K562 (cell line): ENCODE results near the gene SRP54. TPM values are rescaled to one million over a fixed set of nuclear protein-coding genes. Genes with fewer than 3 reads are reported as not detected.

Experiments used
- EHMT2 ChIP-seq: fragments of 450-650 bp; IDR thresholded peaks from 2 replicates; pipeline ENCODE4 v1.6.1; 2018; ENCODE audit warnings: antibody characterized with exemption
- ELF2 ChIP-seq: fragments of 250-450 bp; sonication (Bioruptor Pico); IDR thresholded peaks from 2 replicates; pipeline ENCODE4 v1.5.0; 2021; ENCODE audit warnings: mild to moderate bottlenecking
- PYGO2 ChIP-seq: fragments of 450-650 bp; IDR thresholded peaks from 2 replicates; pipeline ENCODE4 v1.6.1; 2016; ENCODE audit warnings: mild to moderate bottlenecking, missing genetic modification characterization, moderate library complexity, missing compliant biosample characterization
- STAT5A ChIP-seq: IDR thresholded peaks from 2 replicates; pipeline ENCODE4 v1.6.1; 2012; ENCODE audit warnings: low read length, inconsistent platforms, borderline replicate concordance
- TSC22D4 ChIP-seq: fragments of 450-650 bp; IDR thresholded peaks from 2 replicates; pipeline ENCODE4 v1.6.1; 2016; ENCODE audit warnings: missing genetic modification characterization, missing biosample characterization, control low read depth
- polyA plus RNA-seq, 8 experiments: library from polyadenylated mRNA; depleted of rRNA in 4 of 8; stranded (reverse) in 5 of 8; unstranded in 3 of 8; fragments of >200 nt; fragmentation: Nextera tagmentation in 2 of 8; fragmentation: Illumina TruSeq in 1 of 8; extraction: Ambion mirVana in 2 of 8; extraction: Trizol in 1 of 8; gene quantifications; 2 replicates each; pipeline versions ENCODE4 v1.2.1 to v1.2.3, GENCODE V29; 2011 to 2014; ENCODE audit warnings: inconsistent platforms in 1 of 8, missing spikeins in 1 of 8
- total RNA-seq, 7 experiments: library from RNA; depleted of rRNA in 6 of 7; stranded (reverse); fragments of >200 nt in 6 of 7; fragmentation: Illumina TruSeq in 2 of 7; extraction: Trizol in 2 of 7; gene quantifications; 2 replicates each; pipeline versions ENCODE4 v1.2.1 to v1.2.3, GENCODE V29; 2011 to 2021; ENCODE audit warnings: low replicate concordance in 1 of 7
- TF ChIP-seq, protein P1 (sequence below): sonication (generic); IDR thresholded peaks from 2 replicates; pipeline ENCODE4 v1.6.1; 2016
- TF ChIP-seq, protein P2 (sequence below): sonication (generic); formaldehyde crosslinking; IDR thresholded peaks from 2 replicates; pipeline ENCODE4 v1.8.1; 2023; ENCODE audit warnings: mild to moderate bottlenecking, missing genetic modification reagents
- TF ChIP-seq, protein P3 (sequence below): fragments of 450-650 bp; IDR thresholded peaks from 2 replicates; pipeline ENCODE4 v1.6.1; 2018; ENCODE audit warnings: mild to moderate bottlenecking, low read depth; ENCODE audit not compliant: partially characterized antibody
- TF ChIP-seq, protein P4 (sequence below), 2 experiments: fragments of 450-650 bp in 1 of 2; sonication (generic) in 1 of 2; formaldehyde crosslinking in 1 of 2; IDR thresholded peaks; 2 replicates each; pipeline versions ENCODE4 v1.7.1 to v1.9.0; 2016 to 2022; ENCODE audit warnings: inconsistent platforms in 1 of 2, mild to moderate bottlenecking in 1 of 2, missing genetic modification reagents in 1 of 2

SRP54 gene
- total and polyA plus RNA-seq, 9 of the 15 experiments (the other 6 are each of a cell fraction or from before 2014, with no cell fraction given), result 28.6 to 69.8 (median 51.7) TPM

DNA sequence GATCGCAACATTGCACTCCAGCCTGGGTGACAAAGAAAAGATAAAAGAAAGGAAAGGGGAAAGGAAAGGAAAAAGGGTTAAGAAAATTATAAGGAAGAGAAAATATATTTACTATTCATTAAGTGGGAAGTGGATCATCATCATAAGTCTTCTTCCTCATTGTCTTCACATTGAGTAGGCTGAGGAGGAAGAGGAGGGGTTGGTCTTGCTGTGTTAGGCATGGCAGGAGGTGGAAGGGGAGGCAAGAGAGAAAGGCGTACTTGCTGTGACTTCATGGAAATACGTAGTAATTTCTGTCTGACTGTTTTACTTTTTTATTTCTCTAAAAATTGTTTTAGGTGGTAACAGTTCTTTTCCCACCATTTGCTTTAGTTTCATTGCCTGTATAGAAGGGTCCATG, 89.4 kb downstream of the SRP54 start (continued):
- no peak for TF ChIP-seq EHMT2
- TF ChIP-seq, protein P1, sequence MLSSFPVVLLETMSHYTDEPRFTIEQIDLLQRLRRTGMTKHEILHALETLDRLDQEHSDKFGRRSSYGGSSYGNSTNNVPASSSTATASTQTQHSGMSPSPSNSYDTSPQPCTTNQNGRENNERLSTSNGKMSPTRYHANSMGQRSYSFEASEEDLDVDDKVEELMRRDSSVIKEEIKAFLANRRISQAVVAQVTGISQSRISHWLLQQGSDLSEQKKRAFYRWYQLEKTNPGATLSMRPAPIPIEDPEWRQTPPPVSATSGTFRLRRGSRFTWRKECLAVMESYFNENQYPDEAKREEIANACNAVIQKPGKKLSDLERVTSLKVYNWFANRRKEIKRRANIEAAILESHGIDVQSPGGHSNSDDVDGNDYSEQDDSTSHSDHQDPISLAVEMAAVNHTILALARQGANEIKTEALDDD, result no peak
- no peak for TF ChIP-seq TSC22D4 (tag)
- TF ChIP-seq, protein P2, sequence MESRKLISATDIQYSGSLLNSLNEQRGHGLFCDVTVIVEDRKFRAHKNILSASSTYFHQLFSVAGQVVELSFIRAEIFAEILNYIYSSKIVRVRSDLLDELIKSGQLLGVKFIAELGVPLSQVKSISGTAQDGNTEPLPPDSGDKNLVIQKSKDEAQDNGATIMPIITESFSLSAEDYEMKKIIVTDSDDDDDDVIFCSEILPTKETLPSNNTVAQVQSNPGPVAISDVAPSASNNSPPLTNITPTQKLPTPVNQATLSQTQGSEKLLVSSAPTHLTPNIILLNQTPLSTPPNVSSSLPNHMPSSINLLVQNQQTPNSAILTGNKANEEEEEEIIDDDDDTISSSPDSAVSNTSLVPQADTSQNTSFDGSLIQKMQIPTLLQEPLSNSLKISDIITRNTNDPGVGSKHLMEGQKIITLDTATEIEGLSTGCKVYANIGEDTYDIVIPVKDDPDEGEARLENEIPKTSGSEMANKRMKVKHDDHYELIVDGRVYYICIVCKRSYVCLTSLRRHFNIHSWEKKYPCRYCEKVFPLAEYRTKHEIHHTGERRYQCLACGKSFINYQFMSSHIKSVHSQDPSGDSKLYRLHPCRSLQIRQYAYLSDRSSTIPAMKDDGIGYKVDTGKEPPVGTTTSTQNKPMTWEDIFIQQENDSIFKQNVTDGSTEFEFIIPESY (CRISPR knock-in tag), result no peak
- no peak for TF ChIP-seq ELF2 (CRISPR knock-in tag)
- TF ChIP-seq, protein P3, sequence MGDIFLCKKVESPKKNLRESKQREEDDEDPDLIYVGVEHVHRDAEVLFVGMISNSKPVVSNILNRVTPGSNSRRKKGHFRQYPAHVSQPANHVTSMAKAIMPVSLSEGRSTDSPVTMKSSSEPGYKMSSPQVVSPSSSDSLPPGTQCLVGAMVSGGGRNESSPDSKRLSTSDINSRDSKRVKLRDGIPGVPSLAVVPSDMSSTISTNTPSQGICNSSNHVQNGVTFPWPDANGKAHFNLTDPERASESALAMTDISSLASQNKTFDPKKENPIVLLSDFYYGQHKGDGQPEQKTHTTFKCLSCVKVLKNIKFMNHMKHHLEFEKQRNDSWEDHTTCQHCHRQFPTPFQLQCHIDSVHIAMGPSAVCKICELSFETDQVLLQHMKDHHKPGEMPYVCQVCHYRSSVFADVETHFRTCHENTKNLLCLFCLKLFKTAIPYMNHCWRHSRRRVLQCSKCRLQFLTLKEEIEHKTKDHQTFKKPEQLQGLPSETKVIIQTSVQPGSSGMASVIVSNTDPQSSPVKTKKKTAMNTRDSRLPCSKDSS, result no peak
- TF ChIP-seq PYGO2 (tag), result no peak
- no peak for TF ChIP-seq STAT5A
- TF ChIP-seq, protein P4, sequence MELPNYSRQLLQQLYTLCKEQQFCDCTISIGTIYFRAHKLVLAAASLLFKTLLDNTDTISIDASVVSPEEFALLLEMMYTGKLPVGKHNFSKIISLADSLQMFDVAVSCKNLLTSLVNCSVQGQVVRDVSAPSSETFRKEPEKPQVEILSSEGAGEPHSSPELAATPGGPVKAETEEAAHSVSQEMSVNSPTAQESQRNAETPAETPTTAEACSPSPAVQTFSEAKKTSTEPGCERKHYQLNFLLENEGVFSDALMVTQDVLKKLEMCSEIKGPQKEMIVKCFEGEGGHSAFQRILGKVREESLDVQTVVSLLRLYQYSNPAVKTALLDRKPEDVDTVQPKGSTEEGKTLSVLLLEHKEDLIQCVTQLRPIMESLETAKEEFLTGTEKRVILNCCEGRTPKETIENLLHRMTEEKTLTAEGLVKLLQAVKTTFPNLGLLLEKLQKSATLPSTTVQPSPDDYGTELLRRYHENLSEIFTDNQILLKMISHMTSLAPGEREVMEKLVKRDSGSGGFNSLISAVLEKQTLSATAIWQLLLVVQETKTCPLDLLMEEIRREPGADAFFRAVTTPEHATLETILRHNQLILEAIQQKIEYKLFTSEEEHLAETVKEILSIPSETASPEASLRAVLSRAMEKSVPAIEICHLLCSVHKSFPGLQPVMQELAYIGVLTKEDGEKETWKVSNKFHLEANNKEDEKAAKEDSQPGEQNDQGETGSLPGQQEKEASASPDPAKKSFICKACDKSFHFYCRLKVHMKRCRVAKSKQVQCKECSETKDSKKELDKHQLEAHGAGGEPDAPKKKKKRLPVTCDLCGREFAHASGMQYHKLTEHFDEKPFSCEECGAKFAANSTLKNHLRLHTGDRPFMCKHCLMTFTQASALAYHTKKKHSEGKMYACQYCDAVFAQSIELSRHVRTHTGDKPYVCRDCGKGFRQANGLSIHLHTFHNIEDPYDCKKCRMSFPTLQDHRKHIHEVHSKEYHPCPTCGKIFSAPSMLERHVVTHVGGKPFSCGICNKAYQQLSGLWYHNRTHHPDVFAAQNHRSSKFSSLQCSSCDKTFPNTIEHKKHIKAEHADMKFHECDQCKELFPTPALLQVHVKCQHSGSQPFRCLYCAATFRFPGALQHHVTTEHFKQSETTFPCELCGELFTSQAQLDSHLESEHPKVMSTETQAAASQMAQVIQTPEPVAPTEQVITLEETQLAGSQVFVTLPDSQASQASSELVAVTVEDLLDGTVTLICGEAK (IDR thresholded peaks at IDR 0.05), result no peak
- TF ChIP-seq, protein P4 (CRISPR knock-in tag; IDR thresholded peaks at IDR 0.05), result no peak
- TF ChIP-seq, all 486 proteins: peak for 0
